MCF 10A (cell line): ENCODE results near the gene ZNF655. TPM values are rescaled to one million over a fixed set of nuclear protein-coding genes. Genes with fewer than 3 reads are reported as not detected.
A peak's percentile ranks its signal among the peaks of the same experiment; 100 is the strongest.

Experiments
- BruUV-seq: library from RNA; stranded (reverse); fragments of 400-500 nt; replicated peaks from 2 replicates; lab custom pipeline; 2021; lab: Mats Ljungman, UMichigan
- CTCF ChIA-PET: fragments of 300-600 bp; sonication (Branson Sonifier 250); formaldehyde crosslinking; extraction: SDS; loops from one replicate; lab custom pipeline; 2021; ENCODE audit warnings: antibody characterized with exemption, inconsistent platforms; lab: Yijun Ruan, JAX
- POLR2A ChIA-PET: fragments of 300-600, 350-650 bp; sonication (Branson Sonifier 250); formaldehyde crosslinking; extraction: SDS; loops from one replicate; lab custom pipeline; 2020; ENCODE audit warnings: antibody characterized with exemption, inconsistent platforms; lab: Yijun Ruan, JAX
- DNase-seq: peaks from one replicate; pipeline ENCODE4 v3.0.0-alpha.2; 2018; ENCODE audit not compliant: unreplicated experiment
- H3K27ac Mint-ChIP-seq: one replicate; pipeline ENCODE4 v1.8.0; 2022; ENCODE audit warnings: mild to moderate bottlenecking, low read depth, mixed read lengths; ENCODE audit not compliant: unreplicated experiment
- H3K27me3 Mint-ChIP-seq: one replicate; pipeline ENCODE4 v1.8.0; 2022; ENCODE audit warnings: mixed read lengths; ENCODE audit not compliant: insufficient read depth, unreplicated experiment
- H3K36me3 Mint-ChIP-seq: one replicate; pipeline ENCODE4 v1.8.0; 2022; ENCODE audit warnings: mild to moderate bottlenecking, moderate library complexity, mixed read lengths; ENCODE audit not compliant: insufficient read depth, unreplicated experiment
- H3K4me1 Mint-ChIP-seq: one replicate; pipeline ENCODE4 v1.8.0; 2022; ENCODE audit warnings: mixed read lengths; ENCODE audit not compliant: insufficient read depth, unreplicated experiment
- H3K4me3 Mint-ChIP-seq: one replicate; pipeline ENCODE4 v1.8.0; 2022; ENCODE audit warnings: mild to moderate bottlenecking, moderate library complexity, mixed read lengths; ENCODE audit not compliant: unreplicated experiment
- H3K9me3 Mint-ChIP-seq: one replicate; pipeline ENCODE4 v1.8.0; 2022; ENCODE audit warnings: mixed read lengths; ENCODE audit not compliant: unreplicated experiment
- CTCF ChIP-seq: fragments of 200-600 bp; IDR thresholded peaks from one replicate; pipeline ENCODE4 v1.8.0; 2022; ENCODE audit warnings: antibody characterized with exemption, mild to moderate bottlenecking; ENCODE audit not compliant: unreplicated experiment
- intact Hi-C: fragments of 100-400 bp; cut with micrococcal nuclease; formaldehyde crosslinking; loops from 2 replicates; pipeline ENCODE4 v1.14.1; 2022
- total RNA-seq: library from RNA; stranded (reverse); gene quantifications from 2 replicates; pipeline ENCODE4 v1.2.3, GENCODE V29; 2022

The ZNF655 gene
- total RNA-seq, 1 experiment from 2014 or later = 89.9 TPM

GRCh38 chr7:99557196-99557607 lies 1.2 kb upstream of the ZNF655 start:
- H3K4me3 Mint-ChIP-seq = peak overlapping the region; percentile 85
- intact Hi-C loops = no loop called here
- ChIA-PET POLR2A (interaction anchor here (0.5 to 5.0 kb wide), 23 partner anchors 7 to 1183 kb away, joined by 3 to 55 read pairs (median 5); partner anchors contain the start of genes ATP5MF, BUD31, MEPCE and PDAP1), CTCF (interaction anchor here (0.6 to 1.3 kb wide), 5 partner anchors 13 to 672 kb away, joined by 3 to 4 read pairs (median 3); no protein-coding TSS in a partner anchor)
- no peak for TF ChIP-seq CTCF
- no peak for DNase-seq
- no TSS peak for BruUV-seq
- peak overlapping the region; percentile 86 for H3K27ac Mint-ChIP-seq
- H3K4me1 Mint-ChIP-seq = peaks cover 27% of the 10 kb centered on the region
- H3K9me3 Mint-ChIP-seq = no peaks in the 10 kb centered on the region
- H3K27me3 Mint-ChIP-seq = no peaks in the 10 kb centered on the region
- peaks cover 34% of the 10 kb centered on the region for H3K36me3 Mint-ChIP-seq

- H3K4me1 Mint-ChIP-seq = peaks cover 32% of the 10 kb centered on the region
- POLR2A ChIA-PET = interaction anchor here (0.6 to 5.0 kb wide), 37 partner anchors 8 to 1309 kb away, joined by 3 to 55 read pairs (median 5); partner anchors contain the start of genes AP4M1, ATP5MF, BUD31 and CYP3A43
- no peak for DNase-seq
- H3K4me3 Mint-ChIP-seq = peak overlapping the region; percentile 85
- H3K9me3 Mint-ChIP-seq = no peaks in the 10 kb centered on the region
- H3K36me3 Mint-ChIP-seq = peaks cover 39% of the 10 kb centered on the region
- no peak for TF ChIP-seq CTCF
- no TSS peak for BruUV-seq
- CTCF ChIA-PET = interaction anchor here (1.2 to 1.3 kb wide), 2 partner anchors 34 to 83 kb away, joined by 3 to 6 read pairs; no protein-coding TSS in a partner anchor
- no peaks in the 10 kb centered on the region for H3K27me3 Mint-ChIP-seq
- peak overlapping the region; percentile 86 for H3K27ac Mint-ChIP-seq
- intact Hi-C loops = loop anchor here (1.0 to 2.0 kb wide), 2 partner anchors 53 to 58 kb away; partner anchors contain the start of genes ZKSCAN5 and ZSCAN25
These were observed 519 bp upstream of the ZNF655 start for GRCh38 chr7:99557940-99558305.

GRCh38 chr7:99559175-99559915 lies 903 bp downstream of the ZNF655 start:
- TSS peak; percentile 19 for BruUV-seq
- intact Hi-C loops = loop anchor here (2.0 kb wide), 1 partner anchor 55 kb away; the partner anchor contains the start of gene ZKSCAN5
- Mint-ChIP-seq H3K4me3 (peak overlapping the region; percentile 85), H3K9me3 (no peaks in the 10 kb centered on the region), H3K36me3 (peaks cover 52% of the 10 kb centered on the region), H3K4me1 (peaks cover 41% of the 10 kb centered on the region), H3K27me3 (no peaks in the 10 kb centered on the region), H3K27ac (peak overlapping the region; percentile 86)
- DNase-seq = no peak
- ChIA-PET CTCF (interaction anchor here (0.6 kb wide), 3 partner anchors 199 to 414 kb away, joined by 3 read pairs; no protein-coding TSS in a partner anchor), POLR2A (interaction anchor here (0.7 to 5.0 kb wide), 22 partner anchors 10 to 1693 kb away, joined by 3 to 55 read pairs (median 8); partner anchors contain the start of genes AP4M1, ATP5MF, BUD31 and MCM7)
- no peak for TF ChIP-seq CTCF
